ENCODE results near the gene MEIKIN.
"Not testable (repeated sequence)": the region's sequence is repeated elsewhere in the genome, so short reads cannot be mapped to it uniquely, and the experiment has no call there.

The MEIKIN gene

DNA sequence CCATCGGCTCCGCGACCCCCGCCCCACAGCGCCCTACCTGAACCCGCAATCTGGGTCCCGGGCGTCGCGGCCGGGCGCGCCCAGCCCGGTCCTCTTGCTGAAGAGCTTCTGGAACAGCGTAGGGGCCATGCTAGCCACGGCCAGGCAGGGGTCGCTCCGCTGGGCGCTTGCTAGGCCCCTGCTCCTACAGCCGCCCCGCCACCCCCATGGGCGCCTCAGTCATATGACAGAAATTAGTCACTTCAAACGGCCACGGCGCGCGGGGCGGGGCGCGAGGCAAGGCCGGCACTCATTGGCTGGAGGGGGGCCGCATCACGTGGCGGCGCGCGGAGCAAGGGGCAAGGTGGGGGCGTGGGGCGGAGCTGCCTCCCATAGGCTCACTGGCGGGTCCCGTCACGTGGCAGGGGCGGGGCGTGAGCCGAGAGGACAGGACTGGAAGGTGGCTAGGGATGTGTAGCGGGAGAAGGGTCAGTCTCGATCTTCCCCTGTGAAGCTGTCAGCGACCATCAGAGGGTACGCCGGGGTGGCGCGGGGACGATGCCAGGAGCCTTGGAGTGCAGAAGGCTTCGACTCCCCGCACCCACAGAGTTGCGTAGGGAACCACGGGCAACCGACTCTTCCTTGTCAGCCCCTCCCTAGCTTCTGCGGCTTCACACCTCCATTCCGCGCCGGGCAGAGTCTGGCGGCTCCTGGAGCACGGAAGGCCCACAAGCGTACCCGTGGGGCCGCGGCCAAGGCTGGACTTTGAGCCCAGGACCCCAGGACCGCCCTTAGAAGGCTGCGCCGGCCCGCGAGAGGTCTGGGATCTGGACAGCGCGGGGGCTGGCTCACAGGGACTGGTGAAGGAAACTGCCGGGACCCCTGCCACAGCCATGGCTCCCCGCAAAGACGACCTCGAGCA, 148.4 kb downstream of the MEIKIN start, which contains the start of gene FNIP1:
Gene FNIP1, minus strand, starts transcription at position 225 of the 901 bp plus-strand sequence. Its CDS starts 96 bp downstream, at position 129.
- DNase-seq = peak; percentile 96

- peak; percentile 29 for DNase-seq
Measured at GRCh38 chr5:131795879-131796792, 149.3 kb downstream of the MEIKIN start.

- DNase-seq = no peak
Measured at GRCh38 chr5:131795228-131795627, 150.2 kb downstream of the MEIKIN start.

GRCh38 chr5:131794586-131794985, 150.9 kb downstream of the MEIKIN start:
- DNase-seq = no peak

DNA sequence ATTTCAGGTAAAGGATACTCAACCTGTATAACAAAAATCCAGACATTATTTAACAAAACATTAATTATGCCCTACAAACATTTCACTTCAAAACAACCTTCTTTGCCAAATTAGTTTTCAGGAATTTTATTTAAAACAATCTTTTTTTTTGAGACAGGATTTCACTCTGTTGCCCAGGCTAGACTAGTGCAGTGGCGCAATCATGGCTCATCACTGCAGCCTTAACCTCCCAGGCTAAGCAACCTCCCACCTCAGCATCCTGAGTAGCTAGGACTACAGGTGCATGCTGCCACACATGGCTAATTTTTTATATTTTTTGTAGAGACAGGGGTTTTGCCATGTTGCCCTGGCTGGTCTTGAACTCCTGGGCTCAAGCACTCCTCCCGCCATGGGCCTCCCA, 152.6 kb downstream of the MEIKIN start:
- no peak for DNase-seq

GRCh38 chr5:131791866-131792265, 153.6 kb downstream of the MEIKIN start:
- no peak for DNase-seq

DNA sequence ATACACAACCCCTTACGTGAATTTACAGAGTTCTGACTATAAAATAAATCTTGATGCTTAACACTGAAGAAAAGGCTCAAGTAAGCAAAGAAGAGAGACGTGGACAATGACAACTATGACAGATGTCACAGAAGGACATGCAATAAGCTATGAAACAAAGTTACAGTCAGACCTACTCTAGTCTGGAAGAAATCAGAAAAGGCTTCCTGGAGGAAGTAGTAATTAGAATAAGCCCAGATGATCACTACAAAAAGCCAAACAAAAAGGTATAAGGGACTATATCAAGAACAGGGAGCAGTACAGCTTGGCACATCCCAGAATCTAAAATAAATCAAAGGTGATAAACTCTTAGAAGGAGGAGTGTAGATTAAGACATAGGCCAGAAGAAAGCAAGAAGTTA, 154.9 kb downstream of the MEIKIN start:
- DNase-seq = no peak

DNA sequence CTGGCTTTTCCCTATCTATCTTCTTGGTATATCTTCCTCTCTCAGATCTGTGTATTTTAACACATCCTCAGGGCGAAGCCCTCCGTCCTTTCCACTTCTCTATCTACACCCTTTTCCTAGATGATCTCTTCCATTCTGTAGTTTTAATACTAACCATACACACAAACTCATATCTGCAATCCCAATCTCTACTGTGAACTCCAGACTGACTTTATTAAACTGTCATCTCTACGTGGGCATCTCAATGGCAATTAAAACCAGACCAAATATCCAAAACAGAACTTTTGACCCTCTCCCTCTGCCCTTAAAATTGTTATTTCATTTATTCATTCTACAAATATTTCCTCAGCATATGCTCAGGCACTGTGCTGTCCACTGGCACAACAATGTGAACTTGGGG, 155.7 kb downstream of the MEIKIN start:
- no peak for DNase-seq

- no peak for DNase-seq
Measured at GRCh38 chr5:131787736-131788135, 157.7 kb downstream of the MEIKIN start.

DNA sequence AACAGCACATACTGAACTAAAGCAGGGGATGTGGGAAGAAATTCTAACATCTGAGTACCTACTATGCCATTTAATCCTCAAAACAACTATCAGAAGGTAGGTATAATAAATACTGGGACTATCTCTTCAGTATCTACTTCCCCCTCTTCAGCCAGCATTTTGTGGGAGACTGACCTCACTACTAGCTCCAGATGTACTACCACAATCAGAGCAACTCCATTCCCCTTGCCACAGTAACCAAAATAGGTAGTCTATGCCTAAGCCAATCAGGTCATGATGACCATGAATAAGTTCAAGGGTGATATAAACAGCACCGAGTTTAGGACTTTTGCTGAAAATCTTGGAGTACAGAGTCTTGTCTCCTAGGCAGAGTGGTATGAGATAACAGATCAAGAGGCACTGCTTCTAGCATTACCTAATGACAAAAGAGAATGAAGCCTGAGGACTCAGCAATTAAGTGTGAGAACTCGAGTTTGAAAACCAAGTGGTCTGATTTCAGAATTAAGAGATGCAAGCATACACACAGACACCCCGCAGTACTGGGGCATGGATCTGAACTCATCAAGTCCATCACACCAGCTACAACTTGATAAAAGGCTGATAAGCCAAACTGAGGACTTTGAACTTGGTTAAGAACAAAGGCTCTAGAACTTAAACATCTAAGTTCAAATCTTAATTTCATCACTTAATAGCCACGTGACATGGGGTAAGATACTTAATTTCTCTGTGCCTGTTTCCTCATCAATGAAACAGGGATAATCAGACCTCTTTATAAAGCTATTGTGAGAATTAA, 158.4 kb downstream of the MEIKIN start:
- no peak for DNase-seq

- DNase-seq = no peak
Measured at GRCh38 chr5:131786036-131786435, 159.4 kb downstream of the MEIKIN start.

GRCh38 chr5:131783874-131784273, 161.6 kb downstream of the MEIKIN start:
- DNase-seq = no peak

DNA sequence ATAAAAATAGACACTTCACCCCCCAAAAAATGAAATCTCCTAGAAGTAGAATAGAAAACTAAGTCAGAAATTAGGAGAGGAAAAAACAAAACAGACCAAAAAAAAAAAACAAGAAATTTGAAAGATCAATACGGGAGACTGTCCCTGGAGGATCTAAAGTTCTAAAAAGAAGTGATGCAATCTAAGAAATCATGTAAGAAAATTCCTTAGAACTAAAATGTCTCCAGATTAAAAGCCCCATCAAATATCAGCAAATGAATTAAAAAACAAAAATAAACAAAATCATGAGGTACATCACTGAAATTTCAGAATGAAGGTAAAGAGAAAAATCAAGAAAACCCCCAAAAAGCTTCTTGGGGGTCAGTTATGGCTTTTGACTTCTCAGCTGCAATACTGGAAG, 162.1 kb downstream of the MEIKIN start:
- no peak for DNase-seq

- no peak for DNase-seq
Measured at GRCh38 chr5:131782717-131783116, 162.7 kb downstream of the MEIKIN start.

DNA sequence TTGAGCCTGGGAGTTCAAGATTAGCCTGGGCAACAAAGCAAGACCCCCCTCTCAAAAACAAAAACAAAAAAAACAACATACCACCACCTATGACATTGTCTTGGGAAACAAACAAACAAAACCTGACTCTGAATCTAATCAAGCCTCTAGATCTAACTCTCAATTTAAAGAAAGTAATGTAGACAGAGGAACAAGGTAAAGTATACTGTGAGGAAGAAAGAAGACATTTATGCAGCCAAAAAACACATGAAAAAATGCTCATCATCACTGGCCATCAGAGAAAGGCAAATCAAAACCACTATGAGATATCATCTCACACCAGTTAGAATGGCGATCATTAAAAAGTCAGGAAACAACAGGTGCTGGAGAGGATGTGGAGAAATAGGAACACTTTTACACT, 167.3 kb downstream of the MEIKIN start:
- DNase-seq = not testable (repeated sequence)

DNA sequence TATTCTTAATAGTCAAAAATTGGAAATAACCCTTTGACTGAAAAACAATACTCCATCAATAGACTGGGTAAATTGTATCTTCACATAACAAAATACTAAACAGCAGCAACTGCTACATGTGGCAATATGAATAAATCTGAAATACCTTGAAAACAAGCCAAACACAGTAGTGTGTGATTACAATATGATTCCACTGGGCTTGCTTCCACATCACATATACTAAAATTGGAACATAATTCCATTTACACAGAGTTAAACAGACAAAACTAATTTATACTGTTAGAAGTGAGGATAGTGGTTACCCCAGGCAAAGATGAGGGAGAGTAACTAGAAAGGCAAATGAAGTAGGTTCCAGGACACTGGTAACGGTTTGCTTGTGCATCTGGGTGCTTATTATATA, 169.0 kb downstream of the MEIKIN start:
- no peak for DNase-seq

GRCh38 chr5:131774652-131775367, 170.7 kb downstream of the MEIKIN start:
- no peak for DNase-seq

DNA sequence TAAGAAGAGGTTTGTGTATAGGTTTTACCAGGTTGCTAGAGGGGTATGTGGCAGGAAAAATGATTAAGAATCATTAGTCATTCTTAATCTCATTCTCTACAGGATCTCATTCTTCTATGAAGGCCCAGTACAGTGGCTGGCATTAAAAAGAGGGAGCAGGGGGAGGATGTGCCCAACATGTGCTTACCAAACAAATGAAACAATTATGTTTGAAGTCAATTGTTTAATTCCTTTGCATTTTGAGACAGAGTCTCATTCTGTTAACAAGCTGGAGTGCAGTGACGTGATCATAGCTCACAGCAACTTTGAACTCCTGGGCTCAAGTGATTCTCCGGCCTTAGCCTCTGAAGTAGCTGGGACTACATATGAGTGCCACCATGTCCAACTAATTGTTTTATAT, 171.7 kb downstream of the MEIKIN start:
- no peak for DNase-seq

DNA sequence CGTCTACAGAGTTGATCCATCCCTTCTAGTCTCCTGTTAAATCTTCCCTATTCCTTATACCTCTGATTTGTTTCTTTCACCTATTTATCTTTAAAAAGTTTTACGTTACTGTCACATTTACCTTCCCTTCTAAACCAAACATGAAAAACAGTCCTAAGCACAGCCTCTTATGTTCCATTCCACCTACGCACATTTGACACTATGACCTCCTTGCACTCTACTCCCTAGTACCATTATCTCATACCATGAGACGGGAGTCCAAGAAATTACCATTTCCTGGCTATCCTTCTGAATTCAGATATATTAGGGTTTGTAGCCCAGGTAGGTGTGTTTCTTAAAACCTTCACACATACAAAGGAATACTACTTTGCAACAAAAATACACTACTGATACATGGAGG, 173.8 kb downstream of the MEIKIN start:
- DNase-seq = no peak

DNA sequence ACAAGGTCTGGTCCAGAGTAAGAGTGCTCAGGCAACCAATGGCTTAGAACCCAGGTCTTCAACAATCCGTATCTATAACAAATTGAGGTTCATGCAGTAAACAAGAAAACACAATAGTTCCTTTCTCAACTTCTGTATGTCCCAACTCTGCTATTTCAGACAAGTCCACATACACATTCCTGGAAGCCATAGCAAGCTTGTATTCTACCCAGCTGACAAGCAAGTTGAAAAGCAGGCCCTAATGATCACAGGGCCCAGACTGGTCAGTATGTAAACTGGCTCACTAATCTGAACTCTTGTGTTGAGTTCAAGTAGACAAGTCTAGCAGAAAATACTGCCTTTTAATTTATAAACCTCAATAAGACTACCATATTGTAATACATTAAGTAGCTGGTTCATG, 175.5 kb downstream of the MEIKIN start:
- DNase-seq = no peak

DNA sequence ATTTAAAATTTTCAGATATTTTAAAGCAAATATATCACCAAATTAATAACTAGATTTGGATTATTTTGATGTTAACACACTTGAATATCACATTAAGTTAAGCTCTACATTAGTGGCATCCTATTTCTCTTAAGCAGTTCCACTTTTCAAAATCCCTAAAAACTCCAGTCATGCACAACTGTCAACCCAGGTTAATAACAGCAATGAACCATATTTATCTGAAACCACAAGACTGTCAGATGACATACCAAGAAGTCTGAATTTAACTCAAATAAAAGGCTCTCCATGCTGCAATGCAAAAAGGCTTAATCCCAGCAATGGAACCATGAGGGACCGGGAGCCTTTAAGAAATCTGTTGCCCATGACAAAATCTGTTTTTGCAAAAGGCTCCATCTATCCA, 176.1 kb downstream of the MEIKIN start:
- no peak for DNase-seq

- no peak for DNase-seq
Measured at GRCh38 chr5:131767891-131768290, 177.6 kb downstream of the MEIKIN start.

Data from NCI-H2029 (cell line).